Fibroblast of skin of right biceps (primary cell): ENCODE measurements around the gene DSC1.
A peak's percentile ranks its signal among the peaks of the same experiment; 100 is the strongest.
"Not testable (repeated sequence)": the region's sequence is repeated elsewhere in the genome, so short reads cannot be mapped to it uniquely, and the experiment has no call there.

ENCODE experiments used
- DNase-seq: peaks from one replicate; pipeline ENCODE4 v3.0.0-alpha.2; 2013

DSC1 gene

GRCh38 chr18:31162825-31163435 lies at the start of gene DSC1:
Gene DSC1, minus strand, starts transcription at chr18:31162856. Its CDS starts 262 bp downstream, at chr18:31162594.
- no peak for DNase-seq

- no peak for DNase-seq
Measured at GRCh38 chr18:31211047-31211446, 48.4 kb upstream of the DSC1 start.

GRCh38 chr18:31209041-31209440 lies 46.4 kb upstream of the DSC1 start:
- no peak for DNase-seq

- no peak for DNase-seq
Measured at GRCh38 chr18:31207391-31207790, 44.7 kb upstream of the DSC1 start.

GRCh38 chr18:31206787-31207381 lies 44.2 kb upstream of the DSC1 start:
- peak; percentile 1 for DNase-seq

GRCh38 chr18:31206071-31206470 lies 43.4 kb upstream of the DSC1 start:
- no peak for DNase-seq

GRCh38 chr18:31205273-31205672 lies 42.6 kb upstream of the DSC1 start:
- DNase-seq = no peak

GRCh38 chr18:31204833-31205232 lies 42.2 kb upstream of the DSC1 start:
- no peak for DNase-seq

- DNase-seq = no peak
Measured at GRCh38 chr18:31204166-31204565, 41.5 kb upstream of the DSC1 start.

GRCh38 chr18:31203794-31204148 lies 41.1 kb upstream of the DSC1 start:
- no peak for DNase-seq

GRCh38 chr18:31203096-31203793 lies 40.6 kb upstream of the DSC1 start:
- no peak for DNase-seq

- DNase-seq = no peak
Measured at GRCh38 chr18:31199190-31199769, 36.6 kb upstream of the DSC1 start.

- no peak for DNase-seq
Measured at GRCh38 chr18:31197676-31198075, 35.0 kb upstream of the DSC1 start.

GRCh38 chr18:31195063-31195462 lies 32.4 kb upstream of the DSC1 start:
- no peak for DNase-seq

- no peak for DNase-seq
Measured at GRCh38 chr18:31192086-31192776, 29.6 kb upstream of the DSC1 start.

GRCh38 chr18:31190919-31191318 lies 28.3 kb upstream of the DSC1 start:
- no peak for DNase-seq

GRCh38 chr18:31189757-31190156 lies 27.1 kb upstream of the DSC1 start:
- no peak for DNase-seq

- no peak for DNase-seq
Measured at GRCh38 chr18:31185186-31185950, 22.7 kb upstream of the DSC1 start.

GRCh38 chr18:31183302-31183701 lies 20.6 kb upstream of the DSC1 start:
- no peak for DNase-seq

- DNase-seq = not testable (repeated sequence)
Measured at GRCh38 chr18:31177369-31177768, 14.7 kb upstream of the DSC1 start.

- DNase-seq = peak; percentile 6
Measured at GRCh38 chr18:31176531-31176930, 13.9 kb upstream of the DSC1 start.

- no peak for DNase-seq
Measured at GRCh38 chr18:31171144-31171839, 8.6 kb upstream of the DSC1 start.
